Trophoblast cell (in vitro differentiated cells and primary cell): ENCODE measurements around the gene TMEM61.

ENCODE experiments used
- DNase-seq, 2 donors: peaks; one replicate each; pipeline ENCODE4 v3.0.0-alpha.2; 2016
- H2AFZ ChIP-seq: 2 replicates; pipeline ENCODE4 v1.6.1; 2013; ENCODE audit warnings: low read length, moderate library complexity, mild to moderate bottlenecking; ENCODE audit not compliant: insufficient read depth, poor library complexity
- H2AK5ac ChIP-seq: 2 replicates; pipeline ENCODE4 v1.6.1; 2013; ENCODE audit warnings: mild to moderate bottlenecking, low read length
- H2BK120ac ChIP-seq: 2 replicates; pipeline ENCODE4 v1.6.1; 2013; ENCODE audit warnings: low read length, mild to moderate bottlenecking, moderate library complexity; ENCODE audit not compliant: insufficient read depth, poor library complexity
- H2BK12ac ChIP-seq: 2 replicates; pipeline ENCODE4 v1.6.1; 2013; ENCODE audit warnings: mild to moderate bottlenecking, low read length, moderate library complexity
- H2BK5ac ChIP-seq: 2 replicates; pipeline ENCODE4 v1.6.1; 2013; ENCODE audit warnings: low read length, low read depth, moderate library complexity, mild to moderate bottlenecking; ENCODE audit not compliant: poor library complexity
- H3K14ac ChIP-seq: 2 replicates; pipeline ENCODE4 v1.6.1; 2013; ENCODE audit warnings: mild to moderate bottlenecking, low read length
- H3K18ac ChIP-seq: 2 replicates; pipeline ENCODE4 v1.6.1; 2013; ENCODE audit warnings: mild to moderate bottlenecking, low read length
- H3K23ac ChIP-seq: 2 replicates; pipeline ENCODE4 v1.6.1; 2013; ENCODE audit warnings: low read length
- H3K27ac ChIP-seq: 2 replicates; pipeline ENCODE4 v1.5.1; 2013; ENCODE audit warnings: low read depth, mild to moderate bottlenecking, inconsistent platforms, low read length, moderate library complexity
- H3K27me3 ChIP-seq: 2 replicates; pipeline ENCODE4 v1.6.1; 2013; ENCODE audit warnings: inconsistent platforms, mild to moderate bottlenecking, low read length, moderate library complexity; ENCODE audit not compliant: insufficient read depth
- H3K36me3 ChIP-seq, 2 experiments: 1 replicate in 1 of 2; 2 replicates in 1 of 2; pipeline ENCODE4 v1.6.1; 2013; ENCODE audit warnings: low read length in 2 of 2, mild to moderate bottlenecking in 2 of 2, moderate library complexity in 1 of 2; ENCODE audit not compliant: insufficient read depth in 2 of 2, control insufficient read depth in 1 of 2
- H3K4ac ChIP-seq: 2 replicates; pipeline ENCODE4 v1.6.1; 2013; ENCODE audit warnings: low read depth, mild to moderate bottlenecking, low read length, moderate library complexity
- H3K4me1 ChIP-seq, 2 experiments: 1 replicate in 1 of 2; 2 replicates in 1 of 2; pipeline ENCODE4 v1.6.1; 2013; ENCODE audit warnings: low read length in 2 of 2, mild to moderate bottlenecking in 2 of 2, moderate library complexity in 1 of 2; ENCODE audit not compliant: insufficient read depth in 2 of 2, control insufficient read depth in 1 of 2
- H3K4me2 ChIP-seq: 2 replicates; pipeline ENCODE4 v1.6.1; 2013; ENCODE audit warnings: inconsistent platforms, mild to moderate bottlenecking, low read length, moderate library complexity
- H3K4me3 ChIP-seq: 2 replicates; pipeline ENCODE4 v1.5.1; 2013; ENCODE audit warnings: mild to moderate bottlenecking, low read depth, low read length, inconsistent platforms
- H3K79me1 ChIP-seq: one replicate; pipeline ENCODE4 v1.6.1; 2013; ENCODE audit warnings: low read length
- H3K79me2 ChIP-seq: 2 replicates; pipeline ENCODE4 v1.6.1; 2013; ENCODE audit warnings: low read length, mild to moderate bottlenecking; ENCODE audit not compliant: control insufficient read depth, insufficient read depth, poor library complexity
- H3K9ac ChIP-seq: 2 replicates; pipeline ENCODE4 v1.6.1; 2013; ENCODE audit warnings: mild to moderate bottlenecking, low read length
- H3K9me3 ChIP-seq: 2 replicates; pipeline ENCODE4 v1.6.1; 2013; ENCODE audit warnings: low read depth, mild to moderate bottlenecking, control low read depth, inconsistent platforms, low read length; ENCODE audit not compliant: insufficient read depth
- H4K12ac ChIP-seq: 2 replicates; pipeline ENCODE4 v1.6.1; 2013; ENCODE audit warnings: low read depth, mild to moderate bottlenecking, low read length, moderate library complexity
- H4K8ac ChIP-seq: 2 replicates; pipeline ENCODE4 v1.6.1; 2013; ENCODE audit warnings: low read depth, mild to moderate bottlenecking, low read length, moderate library complexity
- H4K91ac ChIP-seq: one replicate; pipeline ENCODE4 v1.6.1; 2013; ENCODE audit warnings: low read depth, mild to moderate bottlenecking, low read length, moderate library complexity
- WGBS: extraction: QIAGEN DNeasy Blood & Tissue Kit; methylation state at CpG from one replicate; pipeline ENCODE4 v1.1.7; 2013; ENCODE audit warnings: missing lambda C conversion rate; ENCODE audit not compliant: insufficient read length, insufficient coverage; ENCODE audit errors: extremely low coverage; 5-methylcytosine and 5-hydroxymethylcytosine counted together

The TMEM61 gene

GRCh38 chr1:54967372-54967771 lies 13.1 kb upstream of the TMEM61 start:
- DNase-seq = no peak
- Histone ChIP-seq H2BK5ac (no peak overlapping the region), H3K4me2 (no peak overlapping the region), H3K4ac (no peak overlapping the region), H3K23ac (no peak overlapping the region), H3K4me1 (peaks cover 4 to 5% of the 10 kb centered on the region in 2 experiments), H2AFZ (no peak overlapping the region), H4K91ac (no peak overlapping the region), H3K27ac (no peak overlapping the region), H2BK12ac (peak overlapping the region; percentile 20), H2AK5ac (no peak overlapping the region), H3K9me3 (no peaks in the 10 kb centered on the region), H3K36me3 (no peaks in the 10 kb centered on the region), H3K27me3 (no peaks in the 10 kb centered on the region), H3K18ac (no peak overlapping the region), H3K14ac (no peak overlapping the region), H4K8ac (no peak overlapping the region), H3K4me3 (no peak overlapping the region), H3K9ac (no peak overlapping the region), H3K79me2 (no peaks in the 10 kb centered on the region), H2BK120ac (no peak overlapping the region), H3K79me1 (peaks cover 2% of the 10 kb centered on the region), H4K12ac (no peak overlapping the region)
- no CpG with 5 or more reads among the region's 5 CpGs for WGBS

GRCh38 chr1:54968551-54968950 lies 11.9 kb upstream of the TMEM61 start:
- Histone ChIP-seq H3K9ac (no peak overlapping the region), H3K4me2 (no peak overlapping the region), H2BK120ac (no peak overlapping the region), H3K27me3 (no peaks in the 10 kb centered on the region), H3K4me3 (no peak overlapping the region), H2AFZ (no peak overlapping the region), H3K79me2 (no peaks in the 10 kb centered on the region), H3K23ac (no peak overlapping the region), H3K36me3 (no peaks in the 10 kb centered on the region), H3K79me1 (peaks cover 2% of the 10 kb centered on the region), H3K4me1 (peaks cover 4 to 5% of the 10 kb centered on the region in 2 experiments), H2BK12ac (no peak overlapping the region), H3K14ac (no peak overlapping the region), H2AK5ac (no peak overlapping the region), H3K18ac (no peak overlapping the region), H3K4ac (no peak overlapping the region), H3K27ac (no peak overlapping the region), H3K9me3 (no peaks in the 10 kb centered on the region), H4K91ac (no peak overlapping the region), H4K8ac (no peak overlapping the region), H2BK5ac (no peak overlapping the region), H4K12ac (no peak overlapping the region)
- no CpG with 5 or more reads among the region's 4 CpGs for WGBS
- no peak for DNase-seq

- Histone ChIP-seq H3K79me2 (no peaks in the 10 kb centered on the region), H3K18ac (no peak overlapping the region), H4K91ac (no peak overlapping the region), H2BK5ac (no peak overlapping the region), H2BK12ac (no peak overlapping the region), H3K27ac (no peak overlapping the region), H3K9me3 (no peaks in the 10 kb centered on the region), H3K4me2 (no peak overlapping the region), H2BK120ac (no peak overlapping the region), H3K79me1 (peaks cover 2% of the 10 kb centered on the region), H2AFZ (no peak overlapping the region), H3K23ac (no peak overlapping the region), H3K4ac (no peak overlapping the region), H3K9ac (no peak overlapping the region), H3K4me3 (no peak overlapping the region), H4K8ac (no peak overlapping the region), H3K27me3 (no peaks in the 10 kb centered on the region), H3K4me1 (peaks cover 4 to 5% of the 10 kb centered on the region in 2 experiments), H3K14ac (no peak overlapping the region), H2AK5ac (no peak overlapping the region), H3K36me3 (no peaks in the 10 kb centered on the region), H4K12ac (no peak overlapping the region)
- DNase-seq = no peak
- WGBS = no CpG with 5 or more reads among the region's 1 CpG
Measured at GRCh38 chr1:54969879-54970278, 10.5 kb upstream of the TMEM61 start.

- H3K27ac ChIP-seq = no peak overlapping the region
- no CpG with 5 or more reads among the region's 5 CpGs for WGBS
- DNase-seq = no peak
- H2AFZ ChIP-seq = no peak overlapping the region
- H3K9me3 ChIP-seq = no peaks in the 10 kb centered on the region
- H3K18ac ChIP-seq = no peak overlapping the region
- H3K4me1 ChIP-seq = peaks cover 4 to 7% of the 10 kb centered on the region in 2 experiments
- H3K79me2 ChIP-seq = no peaks in the 10 kb centered on the region
- H2BK5ac ChIP-seq = no peak overlapping the region
- H4K91ac ChIP-seq = no peak overlapping the region
- no peak overlapping the region for H3K9ac ChIP-seq
- no peak overlapping the region for H3K4me2 ChIP-seq
- H3K27me3 ChIP-seq = no peaks in the 10 kb centered on the region
- H4K12ac ChIP-seq = no peak overlapping the region
- H2BK12ac ChIP-seq = no peak overlapping the region
- H3K79me1 ChIP-seq = peaks cover 2% of the 10 kb centered on the region
- no peak overlapping the region for H3K23ac ChIP-seq
- no peak overlapping the region for H3K4me3 ChIP-seq
- no peak overlapping the region for H2BK120ac ChIP-seq
- H3K14ac ChIP-seq = no peak overlapping the region
- no peak overlapping the region for H2AK5ac ChIP-seq
- no peak overlapping the region for H3K4ac ChIP-seq
- no peaks in the 10 kb centered on the region for H3K36me3 ChIP-seq
- no peak overlapping the region for H4K8ac ChIP-seq
Measured at GRCh38 chr1:54970901-54971300, 9.5 kb upstream of the TMEM61 start.
